Activated naive CD4-positive, alpha-beta T cell (primary cell): ENCODE results near the gene ANKFN1.
"Not testable (repeated sequence)": the region's sequence is repeated elsewhere in the genome, so short reads cannot be mapped to it uniquely, and the experiment has no call there.

Experiments
- DNase-seq, 4 experiments: peaks; one replicate each; lab custom pipeline; 2025; lab: John Stamatoyannopoulos, UW

The ANKFN1 gene

DNA sequence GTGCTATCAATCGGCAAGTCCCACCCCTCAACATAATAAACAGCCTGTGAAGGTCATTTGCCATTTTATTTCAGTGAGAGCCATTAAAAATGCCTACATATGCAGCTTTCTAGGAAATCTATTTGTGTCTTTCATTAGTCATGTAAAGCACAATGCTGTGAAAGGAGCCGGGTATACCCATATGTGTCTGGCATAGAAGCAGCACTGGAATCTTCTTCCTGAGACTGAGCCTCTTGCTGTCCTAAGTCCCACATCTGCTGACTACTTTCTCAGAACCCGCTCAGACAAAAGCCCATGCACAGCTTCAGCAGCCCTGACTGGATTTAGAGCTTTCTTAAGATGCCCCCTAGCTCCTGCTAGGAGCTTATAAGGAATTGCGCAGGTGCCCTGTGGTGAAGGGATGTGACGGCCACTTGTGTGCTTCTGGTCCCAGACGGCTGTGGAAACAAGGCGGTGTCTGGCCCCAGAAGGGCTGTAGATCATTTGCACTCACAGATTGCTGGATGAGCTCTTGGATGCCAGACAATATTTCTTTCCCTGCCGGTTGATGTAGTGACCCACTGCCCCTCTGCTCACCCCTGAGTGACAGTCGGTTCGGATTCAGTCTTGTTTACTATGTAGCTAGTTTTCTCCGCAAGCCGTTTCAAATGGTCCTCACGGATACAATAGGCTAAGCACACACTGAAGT, 172.2 kb downstream of the ANKFN1 start:
- no peak for DNase-seq

- DNase-seq = no peak
Observed at GRCh38 chr17:56326001-56326359, 172.7 kb downstream of the ANKFN1 start.

DNA sequence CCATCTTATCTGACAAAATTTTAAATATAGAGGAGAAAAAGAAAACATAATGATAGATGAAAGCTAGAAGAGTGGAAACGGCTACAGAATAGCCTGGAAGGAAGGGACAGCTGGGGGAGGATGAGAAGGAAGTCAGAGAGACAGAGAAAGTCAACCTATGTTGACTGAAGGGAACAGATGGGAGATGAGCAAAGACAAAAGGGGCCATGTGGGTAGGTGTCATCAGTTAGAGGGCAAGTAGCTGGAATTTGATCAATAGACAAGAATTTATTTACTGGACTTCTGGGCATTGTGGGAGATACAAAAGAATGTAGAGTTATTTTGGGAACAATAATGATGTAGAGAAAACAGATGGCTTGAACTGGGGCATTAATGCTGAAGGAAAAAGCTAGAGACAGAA, 194.4 kb downstream of the ANKFN1 start:
- no peak for DNase-seq

DNA sequence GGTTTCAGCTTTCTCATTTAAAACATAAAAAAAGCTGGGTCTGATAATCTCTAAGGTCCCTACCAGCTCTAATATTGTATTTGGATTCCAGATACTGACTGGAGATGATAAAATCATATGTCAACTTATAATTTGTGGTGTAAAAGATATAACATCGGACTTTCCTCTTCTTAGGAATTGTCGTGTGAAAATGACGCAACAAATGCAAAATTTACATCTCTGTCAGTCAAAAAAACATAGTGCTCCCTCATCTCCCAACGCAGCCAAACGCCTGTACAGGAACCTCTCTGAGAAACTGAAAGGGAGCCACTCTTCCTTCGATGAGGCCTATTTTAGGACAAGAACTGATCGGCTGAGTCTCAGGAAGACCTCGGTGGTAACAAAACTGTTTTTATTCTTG, 197.3 kb downstream of the ANKFN1 start:
- no peak for DNase-seq

DNA sequence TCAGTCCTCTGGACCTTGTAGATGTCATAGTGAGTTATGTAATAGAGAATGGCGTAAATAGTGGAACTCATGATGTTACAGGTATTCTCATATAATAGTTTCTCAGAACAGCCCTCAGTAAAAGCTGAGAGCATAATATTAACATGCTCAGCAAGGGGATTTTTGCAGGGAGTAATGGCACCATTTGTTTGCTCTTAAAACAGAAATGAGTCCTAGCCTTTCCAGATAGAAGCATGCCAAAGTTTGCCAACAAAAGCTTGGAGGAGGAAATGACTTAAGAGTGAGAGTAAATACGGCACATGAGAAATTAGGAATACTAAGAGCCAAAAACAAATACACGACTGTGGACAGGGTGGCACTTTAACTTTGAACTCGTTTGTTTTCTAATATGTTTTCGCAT, 198.4 kb downstream of the ANKFN1 start:
- no peak for DNase-seq

DNA sequence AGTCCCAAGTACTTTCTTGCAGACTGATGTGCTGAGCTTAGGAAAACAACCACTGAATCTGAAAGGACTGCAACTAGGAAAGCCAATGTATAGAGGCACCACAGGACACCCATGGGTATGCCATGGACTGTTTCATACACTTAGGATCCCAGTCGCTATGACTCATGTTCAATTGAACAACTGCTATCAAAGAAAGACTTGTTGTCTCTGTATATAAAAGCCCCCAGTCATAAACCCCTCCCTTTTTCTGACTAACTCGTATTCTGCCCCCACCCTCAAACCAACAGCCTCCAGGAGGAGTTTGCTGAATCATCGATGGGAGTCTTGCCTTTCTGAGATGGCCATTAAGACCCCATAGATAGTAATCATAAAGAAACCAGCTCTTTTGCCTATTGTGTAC, 205.4 kb downstream of the ANKFN1 start:
- DNase-seq = no peak

DNA sequence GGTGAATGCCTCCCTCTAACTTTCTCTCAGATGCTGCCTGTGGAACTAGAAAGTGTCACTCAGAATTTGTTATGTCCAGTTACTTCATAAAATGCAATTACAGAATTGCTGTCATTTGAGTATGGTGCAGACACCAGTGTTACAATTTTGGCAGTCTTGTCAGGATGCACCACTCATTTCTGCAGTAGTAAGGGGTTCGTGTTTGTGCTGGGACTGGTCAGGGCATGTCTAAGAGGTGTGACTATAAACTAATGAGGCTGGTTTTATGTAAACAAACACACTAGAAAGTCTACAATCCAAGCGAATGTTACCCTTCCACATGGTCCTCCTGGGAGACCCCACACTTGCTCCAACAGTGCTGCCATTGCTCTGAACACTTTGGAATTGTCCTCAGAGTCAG, 206.2 kb downstream of the ANKFN1 start:
- no peak for DNase-seq

- no peak for DNase-seq
Observed at GRCh38 chr17:56367366-56367765, 214.1 kb downstream of the ANKFN1 start.

GRCh38 chr17:56373981-56374833, 220.9 kb downstream of the ANKFN1 start:
- no peak for DNase-seq

GRCh38 chr17:56389356-56389755, 236.1 kb downstream of the ANKFN1 start:
- DNase-seq = no peak

GRCh38 chr17:56392321-56392720, 239.0 kb downstream of the ANKFN1 start:
- DNase-seq = no peak

- DNase-seq = no peak
Observed at GRCh38 chr17:56393156-56393555, 239.9 kb downstream of the ANKFN1 start.

- DNase-seq = no peak
Observed at GRCh38 chr17:56395787-56396186, 242.5 kb downstream of the ANKFN1 start.

GRCh38 chr17:56407086-56407485, 253.8 kb downstream of the ANKFN1 start:
- DNase-seq = no peak

GRCh38 chr17:56412356-56412755, 259.1 kb downstream of the ANKFN1 start:
- DNase-seq = not testable (repeated sequence)

DNA sequence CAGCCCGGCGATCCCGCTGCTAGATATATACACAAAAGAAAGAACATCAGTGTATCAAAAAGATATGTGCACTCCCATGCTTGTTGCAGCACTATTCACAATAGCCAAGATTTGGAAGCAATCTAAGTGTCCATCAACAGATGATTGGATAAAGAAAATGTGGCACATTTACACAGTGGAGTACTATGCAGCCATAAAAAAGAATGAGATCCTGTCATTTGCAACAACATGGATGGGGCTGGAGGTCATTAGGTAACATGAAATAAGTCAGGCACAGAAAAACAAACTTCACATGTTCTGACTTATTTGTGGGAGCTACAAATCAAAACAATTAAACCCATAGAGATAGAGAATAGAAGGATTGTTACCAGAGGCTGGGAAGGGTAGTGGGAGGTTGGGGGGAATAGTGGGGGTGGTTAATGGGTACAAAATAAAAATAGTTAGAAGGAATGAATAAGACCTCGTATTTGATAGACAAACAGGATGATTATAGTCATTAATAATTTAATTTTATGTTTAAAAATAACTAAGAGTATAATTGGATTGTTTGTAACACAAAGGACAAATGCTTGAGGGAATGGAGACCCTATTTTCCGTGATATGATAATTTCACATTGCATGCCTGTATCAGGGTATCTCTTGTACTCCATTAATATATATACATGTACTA, 263.5 kb downstream of the ANKFN1 start:
- no peak for DNase-seq

GRCh38 chr17:56424005-56424404, 270.7 kb downstream of the ANKFN1 start:
- no peak for DNase-seq

GRCh38 chr17:56424543-56425044, 271.3 kb downstream of the ANKFN1 start:
- no peak for DNase-seq

DNA sequence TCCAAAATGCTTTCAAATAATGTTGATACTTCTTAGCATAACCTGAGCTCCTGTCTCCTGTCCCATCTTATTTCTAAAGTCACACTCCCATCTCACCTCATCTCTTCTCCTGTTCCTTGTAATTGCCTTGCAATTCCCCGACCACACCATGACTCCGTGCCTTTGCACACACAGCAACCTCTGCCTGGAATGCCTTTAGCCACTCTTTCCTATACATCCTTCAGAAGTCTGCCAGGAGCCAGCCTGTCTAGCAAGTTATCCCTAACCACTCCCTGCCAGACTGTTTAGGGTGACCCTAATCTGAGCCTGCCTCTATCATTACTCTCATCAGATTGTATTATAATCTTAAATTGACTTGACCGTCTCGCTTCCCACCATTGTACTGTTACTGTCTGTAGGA, 272.2 kb downstream of the ANKFN1 start:
- DNase-seq = no peak

GRCh38 chr17:56426901-56427300, 273.6 kb downstream of the ANKFN1 start:
- no peak for DNase-seq

DNA sequence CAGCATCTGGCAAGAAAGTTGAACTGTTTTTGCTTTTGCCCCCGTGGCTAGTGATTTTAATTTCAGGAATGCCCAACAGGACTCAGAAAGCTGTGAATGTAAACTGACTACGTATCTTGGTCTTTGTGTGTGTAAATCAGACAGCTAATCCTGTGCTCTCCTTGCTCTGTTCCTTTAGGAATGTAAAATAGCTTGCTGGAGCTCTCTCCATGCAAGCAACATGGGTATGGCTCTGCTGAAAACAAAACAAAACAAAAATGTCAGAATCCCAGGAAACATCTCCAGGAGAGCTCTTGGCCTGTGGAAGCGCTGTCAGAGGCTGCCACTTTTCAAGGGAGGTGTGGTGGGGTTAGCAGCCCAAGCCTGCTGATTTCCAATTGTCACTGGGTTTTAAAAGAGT, 278.5 kb downstream of the ANKFN1 start:
- DNase-seq = no peak

DNA sequence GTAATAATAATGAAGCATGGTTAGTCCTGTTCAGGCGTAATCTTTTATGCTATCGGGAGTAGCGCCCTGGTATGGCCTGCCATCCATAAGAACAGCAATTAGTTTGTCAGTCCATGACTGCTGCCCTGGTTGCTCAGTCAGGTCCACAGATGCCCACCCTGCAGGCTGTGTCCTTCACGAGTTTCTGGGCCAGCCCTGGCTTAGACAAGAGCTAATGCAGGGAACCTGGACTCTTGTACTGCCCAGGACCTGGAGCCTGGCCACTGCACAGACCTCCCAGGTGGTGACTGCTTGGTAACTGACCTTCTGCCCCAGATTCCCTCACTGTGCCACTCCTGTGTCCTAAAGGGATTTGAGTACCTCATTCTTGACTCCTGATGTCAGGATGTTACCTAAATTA, 279.2 kb downstream of the ANKFN1 start:
- no peak for DNase-seq

DNA sequence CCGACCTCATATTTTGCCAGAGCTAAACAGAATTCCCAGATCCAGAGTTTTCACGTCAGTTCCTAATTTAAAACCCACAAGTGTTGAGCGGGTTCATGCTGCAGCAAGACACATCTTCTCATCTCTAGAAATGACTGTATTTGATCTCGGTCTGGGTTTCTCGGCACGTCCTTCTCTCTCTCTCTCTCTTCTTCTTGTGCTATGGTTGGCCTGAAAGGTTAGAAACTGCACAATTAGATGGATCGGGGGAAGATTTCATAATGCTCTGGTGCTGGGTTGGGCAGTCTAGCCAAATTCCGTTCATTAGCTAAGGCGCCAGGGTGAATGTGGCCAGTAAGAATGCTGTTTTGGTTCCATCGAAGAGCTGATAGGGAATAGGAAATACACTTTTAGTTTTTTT, 281.3 kb downstream of the ANKFN1 start:
- DNase-seq = no peak
